Common myeloid progenitor, CD34-positive (primary cell): ENCODE results near the gene ARIH1.
"Not testable (repeated sequence)": the region's sequence is repeated elsewhere in the genome, so short reads cannot be mapped to it uniquely, and the experiment has no call there.

Experiments
- CTCF ChIA-PET: fragments of 350-600 bp; sonication (Branson Sonifier 250); formaldehyde crosslinking; loops from one replicate; lab custom pipeline; 2021; ENCODE audit warnings: antibody characterized with exemption; lab: Charles Lee
- POLR2A ChIA-PET: fragments of 350-600 bp; sonication (Branson Sonifier 250); formaldehyde crosslinking; loops from one replicate; lab custom pipeline; 2021; ENCODE audit warnings: antibody characterized with exemption; lab: Charles Lee
- DNase-seq, 3 donors: peaks; one replicate each; pipeline versions ENCODE4 v3.0.0 to v3.0.0-alpha.2; 2013
- H3K27ac ChIP-seq, 2 experiments: 1 replicate in 1 of 2; 2 replicates in 1 of 2; pipeline ENCODE4 v1.7.0; 2013; ENCODE audit warnings: inconsistent platforms in 2 of 2, low read length in 2 of 2, mild to moderate bottlenecking in 2 of 2, low read depth in 1 of 2, moderate library complexity in 1 of 2; ENCODE audit not compliant: severe bottlenecking in 2 of 2, insufficient read depth in 1 of 2, poor library complexity in 1 of 2
- H3K27me3 ChIP-seq, 5 experiments: replicated peaks in 2 of 5; 1 replicate in 3 of 5; 2 replicates in 2 of 5; pipeline versions ENCODE4 v1.6.1 to v1.7.0; 2013; ENCODE audit warnings: low read length in 4 of 5, mild to moderate bottlenecking in 2 of 5, moderate library complexity in 2 of 5, inconsistent platforms in 1 of 5; ENCODE audit not compliant: insufficient read depth in 5 of 5, control insufficient read depth in 4 of 5
- H3K36me3 ChIP-seq, 4 experiments: 1 replicate in 2 of 4; 2 replicates in 2 of 4; pipeline versions ENCODE4 v1.6.1 to v1.7.0; 2013; ENCODE audit warnings: low read length in 3 of 4, control low read depth in 1 of 4, mild to moderate bottlenecking in 1 of 4; ENCODE audit not compliant: control insufficient read depth in 4 of 4, insufficient read depth in 4 of 4
- H3K4me1 ChIP-seq, 4 experiments: 1 replicate in 3 of 4; 2 replicates in 1 of 4; pipeline versions ENCODE4 v1.6.1 to v1.7.1; 2013; ENCODE audit warnings: low read length in 3 of 4, mild to moderate bottlenecking in 3 of 4, control low read depth in 1 of 4, inconsistent platforms in 1 of 4, moderate library complexity in 1 of 4; ENCODE audit not compliant: control insufficient read depth in 4 of 4, insufficient read depth in 4 of 4; ENCODE audit errors: control extremely low read depth in 1 of 4
- H3K4me3 ChIP-seq, 7 experiments: 1 replicate in 4 of 7; 2 replicates in 3 of 7; pipeline versions ENCODE4 v1.5.1 to v1.7.0; 2013; ENCODE audit warnings: mild to moderate bottlenecking in 7 of 7, low read length in 6 of 7, moderate library complexity in 6 of 7, inconsistent platforms in 2 of 7, low read depth in 2 of 7, control low read depth in 1 of 7; ENCODE audit not compliant: insufficient read depth in 4 of 7, control insufficient read depth in 1 of 7; ENCODE audit errors: extremely low read depth in 1 of 7
- H3K9me3 ChIP-seq, 5 experiments: 1 replicate in 4 of 5; 2 replicates in 1 of 5; pipeline versions ENCODE4 v1.6.1 to v1.7.1; 2013; ENCODE audit warnings: low read length in 4 of 5, mild to moderate bottlenecking in 2 of 5, inconsistent platforms in 1 of 5, low read depth in 1 of 5, moderate library complexity in 1 of 5; ENCODE audit not compliant: control insufficient read depth in 4 of 5, insufficient read depth in 2 of 5; ENCODE audit errors: control extremely low read depth in 1 of 5
- WGBS: methylation state at CpG from one replicate; pipeline ENCODE4 v1.1.5; 2013; ENCODE audit not compliant: insufficient coverage; 5-methylcytosine and 5-hydroxymethylcytosine counted together

Gene ARIH1

GRCh38 chr15:72604794-72605193 is 130.7 kb downstream of the ARIH1 start:
- WGBS: 95% methylated on average over 4 of the region's 4 CpGs
- ChIA-PET CTCF (no interaction called here), POLR2A (no interaction called here)
- no peak overlapping the region for H3K27ac ChIP-seq
- H3K27me3 ChIP-seq: peaks cover 0 to 2% (median 0%) of the 10 kb centered on the region in 5 experiments
- H3K4me1 ChIP-seq: no peaks in the 10 kb centered on the region
- no peak for DNase-seq
- no peak overlapping the region for H3K4me3 ChIP-seq
- no peaks in the 10 kb centered on the region for H3K36me3 ChIP-seq
- no peaks in the 10 kb centered on the region for H3K9me3 ChIP-seq

GRCh38 chr15:72608084-72608483 is 134.0 kb downstream of the ARIH1 start:
- H3K27ac ChIP-seq: not testable (repeated sequence)

GRCh38 chr15:72609862-72610261 is 135.7 kb downstream of the ARIH1 start:
- no peak overlapping the region for H3K27ac ChIP-seq
- H3K27me3 ChIP-seq: no peaks in the 10 kb centered on the region
- POLR2A ChIA-PET: no interaction called here
- H3K4me3 ChIP-seq: no peak overlapping the region
- CTCF ChIA-PET: interaction anchor here (0.9 kb wide), 1 partner anchor 10 kb away, joined by 3 read pairs; no protein-coding TSS in a partner anchor
- WGBS: 96% methylated on average over 7 of the region's 8 CpGs
- H3K36me3 ChIP-seq: no peaks in the 10 kb centered on the region
- H3K9me3 ChIP-seq: no peaks in the 10 kb centered on the region
- DNase-seq: no peak
- H3K4me1 ChIP-seq: no peaks in the 10 kb centered on the region

More at GRCh38 chr15:72608084-72608483, 134.0 kb downstream of the ARIH1 start:
- H3K4me3 ChIP-seq, H3K4me1 ChIP-seq, H3K36me3 ChIP-seq, DNase-seq, POLR2A ChIA-PET, H3K9me3 ChIP-seq, H3K27me3 ChIP-seq: not testable (repeated sequence)
- CTCF ChIA-PET: interaction anchor here (2.0 kb wide), 1 partner anchor 8 kb away, joined by 5 read pairs; no protein-coding TSS in a partner anchor
- 100% methylated on average over 3 of the region's 3 CpGs for WGBS

DNA sequence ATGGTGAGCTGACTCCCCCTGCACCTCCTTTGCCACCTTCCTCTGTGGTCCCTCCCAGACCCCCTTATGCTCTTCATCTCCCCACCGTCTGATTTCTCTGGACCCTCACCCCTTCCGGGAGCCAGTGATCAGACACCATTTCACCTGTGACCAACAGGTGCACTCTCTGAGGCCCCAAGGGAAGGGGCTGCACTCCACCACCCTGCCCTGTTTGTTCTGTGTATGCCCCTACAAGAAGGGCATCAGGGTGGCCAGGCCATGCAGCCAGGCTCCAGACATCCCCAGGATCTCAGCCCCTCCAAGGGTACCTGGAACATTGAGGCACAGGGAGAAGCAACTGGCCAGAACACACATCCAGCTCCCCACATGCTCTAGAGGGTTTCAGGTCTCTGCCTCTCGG is 138.2 kb downstream of the ARIH1 start:
- H3K9me3 ChIP-seq, H3K36me3 ChIP-seq, H3K4me3 ChIP-seq, H3K27me3 ChIP-seq, POLR2A ChIA-PET, H3K27ac ChIP-seq, H3K4me1 ChIP-seq, CTCF ChIA-PET, DNase-seq: not testable (repeated sequence)
- WGBS: 95% methylated on average over 3 of the region's 3 CpGs

DNA sequence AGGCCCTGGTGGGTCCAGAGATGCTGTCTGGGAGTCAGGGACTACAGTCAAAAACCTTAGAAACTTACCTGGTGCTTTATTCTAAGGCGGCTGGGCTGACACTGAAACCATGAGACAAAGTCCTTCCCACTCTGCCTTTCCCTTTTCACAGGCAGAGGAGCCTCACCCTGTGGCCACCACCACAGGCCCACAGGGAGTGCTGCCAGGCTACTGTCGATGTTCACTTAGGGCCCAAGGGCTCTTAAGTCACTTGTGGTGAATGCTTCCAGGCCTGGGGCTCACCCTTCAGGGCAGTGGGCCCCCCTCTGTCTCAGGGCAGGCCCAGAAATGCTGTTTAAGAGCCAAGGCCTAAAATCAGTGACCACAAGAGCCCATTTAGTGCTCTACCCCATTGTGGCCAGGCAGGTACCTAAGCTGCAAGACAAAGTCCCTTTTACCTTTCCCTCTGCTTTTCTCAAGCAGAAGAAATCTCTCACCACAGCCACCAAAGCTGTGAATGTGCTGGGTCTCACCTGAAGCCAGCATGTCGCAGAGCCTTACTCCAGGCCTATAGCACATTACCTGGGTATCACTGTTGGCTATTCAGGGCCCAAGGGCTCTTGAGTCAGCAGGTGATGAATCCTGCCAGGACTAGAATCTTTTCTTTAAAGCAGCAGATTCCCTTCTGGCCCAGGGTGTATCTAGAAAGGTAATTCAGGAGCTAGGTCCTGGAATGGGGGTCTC is 140.8 kb downstream of the ARIH1 start:
- 100% methylated on average over 2 of the region's 3 CpGs for WGBS
- no peak overlapping the region for H3K4me3 ChIP-seq
- H3K36me3 ChIP-seq: no peaks in the 10 kb centered on the region
- H3K27ac ChIP-seq: no peak overlapping the region
- DNase-seq: no peak
- no peaks in the 10 kb centered on the region for H3K9me3 ChIP-seq
- H3K4me1 ChIP-seq: no peaks in the 10 kb centered on the region
- no peaks in the 10 kb centered on the region for H3K27me3 ChIP-seq
- ChIA-PET POLR2A (no interaction called here), CTCF (no interaction called here)

GRCh38 chr15:72615533-72616233 is 141.6 kb downstream of the ARIH1 start:
- H3K36me3 ChIP-seq, H3K27me3 ChIP-seq, H3K4me3 ChIP-seq, DNase-seq, H3K4me1 ChIP-seq, H3K9me3 ChIP-seq, POLR2A ChIA-PET, H3K27ac ChIP-seq, CTCF ChIA-PET: not testable (repeated sequence)
- 100% methylated on average over 2 of the region's 7 CpGs for WGBS

DNA sequence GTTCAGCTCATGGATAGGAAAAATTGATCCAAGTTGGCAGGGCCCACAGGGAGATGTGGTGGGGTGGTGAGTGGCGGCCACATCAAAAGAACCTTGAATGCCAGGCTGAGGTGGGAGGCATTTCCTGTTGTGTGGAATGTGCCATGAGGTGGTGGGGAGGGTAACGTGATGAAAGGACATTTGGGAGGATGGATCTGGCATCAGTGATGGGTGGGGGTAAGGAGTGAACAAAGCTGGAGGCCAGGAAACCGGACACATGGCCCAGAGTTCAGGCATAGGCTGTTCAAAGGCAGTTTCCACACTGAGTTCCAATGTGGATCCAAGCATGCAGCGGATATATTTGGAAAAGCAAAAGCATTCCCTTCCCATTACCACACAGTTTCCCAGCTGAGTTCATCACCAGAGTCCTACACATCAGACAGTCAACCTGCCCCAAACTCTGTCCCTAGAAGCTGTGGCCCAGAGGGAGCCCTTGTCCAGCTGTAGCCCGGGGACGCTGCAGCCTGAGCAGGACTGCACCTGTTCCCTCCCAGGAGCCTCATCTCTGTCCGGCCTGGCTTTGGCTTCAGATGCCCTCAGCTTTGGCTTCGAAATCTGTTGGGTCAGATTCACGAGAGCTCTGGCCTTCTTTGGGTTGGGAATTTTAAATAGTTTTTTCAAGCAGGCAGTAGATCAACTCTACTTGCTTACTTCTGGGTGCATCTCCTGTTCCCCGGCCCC is 142.5 kb downstream of the ARIH1 start:
- no peak overlapping the region for H3K4me3 ChIP-seq
- H3K9me3 ChIP-seq: no peaks in the 10 kb centered on the region
- H3K27ac ChIP-seq: no peak overlapping the region
- no peaks in the 10 kb centered on the region for H3K36me3 ChIP-seq
- H3K4me1 ChIP-seq: no peaks in the 10 kb centered on the region
- POLR2A ChIA-PET: no interaction called here
- H3K27me3 ChIP-seq: no peaks in the 10 kb centered on the region
- CTCF ChIA-PET: no interaction called here
- WGBS: 96% methylated on average over 9 of the region's 10 CpGs
- no peak for DNase-seq
